Right renal pelvis (tissue), 4 donors: ENCODE data around the gene MIOS. TPM values are rescaled to one million over a fixed set of nuclear protein-coding genes. Genes with fewer than 3 reads are reported as not detected.

ENCODE experiments used
- DNase-seq, 4 donors: peaks; one replicate each; pipeline ENCODE4 v3.0.0-alpha.2; 2013; ENCODE audit warnings: low read depth in 4 of 4, low spot score in 3 of 4, missing footprints in 1 of 4
- polyA plus RNA-seq, 4 donors: library from polyadenylated mRNA; unstranded; fragments of 120-200 nt; gene quantifications; one replicate each; pipeline ENCODE4 v1.2.1, GENCODE V29; 2013; ENCODE audit not compliant: insufficient read length in 4 of 4

The MIOS gene
- 10 to 100 TPM; 41.8 to 50.6 (median 49.2) TPM for polyA plus RNA-seq

DNA sequence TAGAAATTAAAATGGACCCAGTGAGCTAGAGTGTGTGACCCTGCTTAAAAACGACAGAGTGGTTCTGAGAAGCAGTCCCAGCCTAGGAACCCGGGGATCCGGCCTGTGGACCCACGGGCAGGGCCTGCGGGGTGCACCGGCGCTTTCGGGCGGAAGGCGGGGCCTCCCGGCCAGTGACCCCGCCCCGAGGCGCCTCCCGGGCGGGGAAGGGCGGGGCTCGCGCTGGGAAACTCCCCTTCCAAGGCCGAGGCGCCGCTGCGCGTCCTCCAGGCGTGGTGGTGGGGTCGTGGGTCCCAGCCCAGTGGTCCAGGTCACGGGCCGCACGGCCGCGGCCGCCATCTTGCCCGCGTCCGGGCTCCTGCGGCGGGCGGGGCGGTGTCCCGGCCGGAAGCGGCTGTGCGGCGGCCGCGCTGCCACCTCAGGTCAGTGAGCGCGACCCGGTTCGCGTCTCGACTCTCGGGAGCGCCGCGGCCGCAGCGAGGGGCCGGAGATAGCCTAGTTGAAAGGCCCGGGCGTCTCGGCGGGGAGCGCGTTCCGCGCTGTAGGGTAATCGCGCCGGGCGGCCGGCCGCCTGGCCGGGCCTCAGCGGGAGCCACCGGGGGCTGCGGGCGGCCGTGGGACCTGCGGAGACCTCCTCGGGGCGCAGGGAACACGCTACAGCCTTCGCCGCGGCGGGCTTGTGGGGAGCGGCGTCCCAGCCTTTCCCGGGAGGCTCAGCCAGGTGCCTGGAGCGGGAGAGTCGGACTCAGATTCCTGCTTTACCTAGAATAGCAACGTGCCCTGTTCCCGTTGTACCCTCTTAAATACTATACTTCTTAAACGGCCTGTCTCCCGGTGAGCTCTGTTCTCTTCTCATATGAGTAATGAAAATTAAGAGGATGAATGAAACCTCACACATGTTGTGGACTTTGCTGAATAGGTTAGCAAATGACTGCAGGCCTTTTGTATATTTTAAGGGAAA, at the start of gene MIOS:
Gene MIOS, plus strand, starts transcription at position 234 of the 961 bp plus-strand sequence. CDS start 5,592 bp downstream, outside the sequence.
- peak; percentile 69 to 82 (median 72) for DNase-seq

DNA sequence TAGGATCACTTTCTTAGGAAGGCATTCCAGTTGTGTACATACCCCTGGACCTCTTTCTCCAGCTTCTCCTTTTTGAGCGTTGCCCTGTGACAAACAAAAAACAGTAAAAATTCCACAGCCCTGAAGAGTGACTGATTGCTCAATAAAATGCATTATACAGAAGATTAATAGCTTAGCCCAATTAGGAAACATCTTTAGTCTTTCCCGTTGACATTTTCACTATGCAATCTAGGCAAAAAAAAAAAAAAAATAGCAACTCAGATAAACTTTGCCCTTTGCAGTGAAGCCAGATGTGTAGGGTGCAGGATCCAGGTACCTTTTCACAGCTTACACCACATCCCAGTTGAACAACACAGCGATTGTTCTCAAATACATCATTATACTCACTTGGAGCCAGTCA, 48.9 kb upstream of the MIOS start:
- no peak for DNase-seq

DNA sequence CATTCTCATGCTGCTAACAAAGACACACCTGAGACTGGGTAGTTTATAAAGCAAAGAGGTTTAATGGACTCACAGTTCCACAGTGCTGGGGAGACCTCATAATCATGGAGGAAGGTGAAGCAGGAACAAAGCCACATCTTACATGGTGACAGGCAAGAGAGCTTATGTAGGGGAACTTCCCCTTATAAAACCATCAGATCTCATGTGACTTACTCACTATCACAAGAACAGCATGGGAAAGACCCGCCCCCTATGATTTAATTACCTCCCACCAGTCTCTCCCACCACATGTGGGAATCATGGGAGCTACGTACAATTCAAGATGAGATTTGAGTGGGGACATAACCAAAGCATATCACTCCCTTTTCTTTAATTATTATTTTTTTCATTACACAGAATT, 47.6 kb upstream of the MIOS start:
- DNase-seq: no peak

DNA sequence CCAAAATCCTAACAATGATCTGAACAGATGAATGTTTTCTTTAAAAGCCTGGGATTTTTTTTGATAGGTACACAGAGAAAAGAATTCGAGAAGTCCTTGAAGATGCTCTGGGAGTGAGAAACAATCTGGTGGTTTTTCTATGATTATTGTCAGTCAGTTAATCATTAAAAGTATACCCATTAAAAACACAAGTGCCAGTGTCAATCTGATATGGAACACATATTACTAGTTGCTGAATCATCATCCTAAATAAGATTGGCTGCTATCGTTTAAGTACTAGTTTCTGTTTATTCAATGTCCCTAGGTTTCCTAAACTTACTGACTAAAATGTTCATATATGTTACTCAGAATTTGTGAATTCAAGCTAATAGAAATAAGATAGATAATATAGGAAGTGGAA, 47.2 kb upstream of the MIOS start:
- DNase-seq: no peak

DNA sequence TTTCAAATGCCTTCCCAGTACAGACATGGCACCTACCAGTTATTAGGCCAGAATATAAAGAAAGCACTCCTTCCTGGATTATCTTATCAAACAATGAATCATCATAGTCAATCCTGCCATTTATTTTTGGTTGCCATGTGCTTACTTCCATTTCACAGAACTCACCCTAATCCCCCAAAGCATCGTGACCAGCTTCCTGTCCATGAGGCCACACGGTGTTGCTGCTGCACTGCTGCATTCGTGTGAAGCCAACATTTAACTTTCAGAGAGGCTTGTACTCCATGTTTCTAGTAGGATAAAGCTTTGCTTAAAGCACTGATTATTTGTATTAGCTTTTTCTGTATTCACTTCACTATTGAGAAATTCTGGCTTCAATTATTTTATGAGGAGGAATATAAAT, 45.4 kb upstream of the MIOS start:
- DNase-seq: no peak

DNA sequence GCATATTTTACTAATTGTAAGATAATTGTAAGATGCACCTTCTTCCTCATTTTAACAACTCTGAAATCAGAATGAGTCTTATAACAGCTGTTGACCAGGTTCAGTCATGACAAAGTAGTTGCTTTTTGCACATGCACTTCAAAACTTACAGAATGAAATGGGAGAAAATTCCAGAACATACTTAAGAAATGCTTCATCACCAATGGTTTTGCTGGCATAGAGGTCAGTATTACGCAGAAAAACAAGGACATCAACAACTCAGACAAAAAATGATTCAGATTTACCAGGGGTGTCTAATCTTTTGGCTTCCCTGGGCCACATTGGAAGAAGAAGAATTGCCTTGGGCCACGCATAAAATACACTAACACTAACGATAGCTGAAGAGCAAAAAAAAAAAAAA, 44.3 kb upstream of the MIOS start:
- DNase-seq: no peak

DNA sequence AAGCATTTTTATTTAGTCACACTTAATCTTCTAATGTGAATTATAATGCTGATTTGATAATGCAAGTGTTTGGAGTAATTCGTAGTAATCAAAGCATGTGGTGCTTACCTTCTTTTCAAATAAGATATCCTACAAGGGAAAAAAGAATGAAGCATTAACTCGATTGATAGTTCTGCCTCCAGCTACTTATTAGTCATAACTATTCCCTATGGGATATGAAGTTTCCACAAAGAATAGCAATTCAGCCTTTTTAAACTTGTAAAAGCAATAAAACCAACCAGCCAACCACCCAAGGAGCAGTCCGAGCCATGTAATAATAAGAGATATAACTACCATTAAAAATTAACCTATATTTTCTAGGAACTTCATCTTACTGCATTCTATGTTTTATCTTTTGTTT, 42.6 kb upstream of the MIOS start:
- DNase-seq: no peak

DNA sequence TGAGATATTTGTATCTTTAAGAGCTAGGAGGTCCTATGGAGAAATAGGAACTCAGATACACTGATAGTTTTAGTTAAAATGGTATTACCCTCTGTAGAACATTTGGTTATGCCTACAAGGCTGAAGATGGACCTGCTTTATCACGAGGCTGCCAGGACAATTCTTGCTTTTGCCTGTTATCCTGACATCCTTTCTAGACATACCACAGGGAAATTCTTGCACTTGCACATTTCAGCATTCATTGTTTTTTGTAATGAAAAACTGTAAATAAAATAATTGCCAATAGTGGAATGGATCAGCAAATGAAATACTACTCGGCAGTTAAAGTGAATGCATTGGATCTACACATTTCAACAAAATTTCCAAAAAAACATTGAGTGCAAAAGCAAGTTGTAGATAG, 40.7 kb upstream of the MIOS start:
- no peak for DNase-seq

DNA sequence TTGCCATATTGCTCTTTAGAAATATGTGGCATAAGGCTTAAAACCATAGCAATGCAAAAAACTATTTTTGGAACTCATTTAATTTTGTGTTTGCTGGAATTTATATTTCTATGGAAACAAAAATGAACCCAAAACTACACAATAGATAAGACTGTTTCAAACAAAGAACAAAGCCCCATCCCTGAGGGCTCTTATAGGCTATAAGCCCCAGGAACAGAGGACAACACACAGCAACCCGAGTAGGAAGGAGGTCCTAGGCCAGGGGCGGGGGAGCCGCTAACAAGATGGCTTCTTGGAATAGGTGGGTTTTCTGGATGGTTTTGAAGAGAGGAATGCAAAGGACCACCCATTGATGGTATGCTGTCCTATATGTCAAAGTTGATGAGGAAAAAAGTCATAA, 39.6 kb upstream of the MIOS start:
- DNase-seq: no peak

DNA sequence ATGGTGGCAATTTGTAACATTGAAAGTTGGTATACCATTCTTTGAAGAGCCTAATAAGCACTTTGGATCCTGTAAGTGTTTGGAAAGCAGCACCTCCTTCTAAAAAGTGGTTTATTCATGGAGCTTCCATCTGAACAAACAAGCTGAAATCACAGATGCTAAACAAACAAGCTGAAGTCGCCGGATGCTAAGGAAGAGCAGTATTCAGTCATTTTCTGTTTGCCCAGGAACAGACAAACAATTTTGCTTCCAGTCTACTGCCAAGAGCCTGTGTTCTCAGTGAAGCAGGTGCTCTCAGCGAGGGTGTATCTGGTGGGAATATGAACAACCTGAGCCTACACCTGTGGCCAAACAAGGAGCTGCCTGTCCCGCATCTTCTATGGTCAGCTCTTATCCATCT, 37.4 kb upstream of the MIOS start:
- DNase-seq: no peak

DNA sequence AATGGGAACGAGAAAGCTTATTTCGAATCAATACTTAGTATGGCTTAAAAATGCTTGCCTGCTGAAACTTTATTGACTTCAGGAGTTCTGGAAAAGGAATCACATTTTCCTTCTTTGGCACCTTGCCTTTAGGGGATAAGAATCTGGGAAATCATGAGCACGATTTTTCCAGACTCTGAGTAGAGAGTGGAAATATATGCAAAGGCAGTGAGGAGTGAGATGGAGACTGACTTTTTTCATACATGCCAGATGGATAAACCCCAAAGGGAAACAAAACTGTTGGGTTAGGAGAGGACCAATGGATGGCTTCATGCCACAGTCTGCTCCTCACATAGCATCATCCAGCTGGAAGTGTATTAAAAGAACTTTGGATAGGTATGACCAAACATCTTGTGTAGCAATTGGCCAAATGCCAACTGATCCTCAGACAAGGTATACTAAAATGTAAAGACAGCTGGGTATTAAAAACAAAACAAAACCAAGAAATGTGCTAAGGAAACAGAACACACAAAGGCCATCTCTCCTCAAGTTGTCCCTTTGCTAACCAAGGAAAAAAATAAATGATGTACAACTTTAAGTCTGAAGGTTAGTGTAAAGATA, 32.8 kb upstream of the MIOS start:
- no peak for DNase-seq

DNA sequence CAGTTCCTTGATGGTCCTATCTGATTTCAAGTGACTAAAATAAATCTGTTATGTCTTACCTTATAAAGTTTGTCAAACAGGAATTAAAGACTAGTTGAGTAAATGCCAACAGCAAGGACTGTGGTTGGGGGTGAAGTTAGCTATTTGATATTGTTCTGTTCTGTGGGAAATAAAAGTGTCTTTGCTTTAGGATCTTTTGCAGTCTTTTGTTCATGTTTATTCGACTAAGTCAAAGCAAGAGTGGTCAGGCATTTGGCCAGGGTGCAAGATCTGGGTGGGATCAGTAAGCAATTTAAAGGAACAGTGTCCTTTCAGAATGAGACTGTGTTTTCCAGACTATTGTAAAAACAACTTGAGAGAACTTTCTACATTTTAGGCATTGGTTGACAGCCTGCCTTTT, 31.0 kb upstream of the MIOS start, which contains the start of gene COL28A1:
Gene COL28A1, minus strand, starts transcription at position 183 of the 400 bp plus-strand sequence. CDS start 2,998 bp downstream, outside the sequence.
- DNase-seq: no peak

DNA sequence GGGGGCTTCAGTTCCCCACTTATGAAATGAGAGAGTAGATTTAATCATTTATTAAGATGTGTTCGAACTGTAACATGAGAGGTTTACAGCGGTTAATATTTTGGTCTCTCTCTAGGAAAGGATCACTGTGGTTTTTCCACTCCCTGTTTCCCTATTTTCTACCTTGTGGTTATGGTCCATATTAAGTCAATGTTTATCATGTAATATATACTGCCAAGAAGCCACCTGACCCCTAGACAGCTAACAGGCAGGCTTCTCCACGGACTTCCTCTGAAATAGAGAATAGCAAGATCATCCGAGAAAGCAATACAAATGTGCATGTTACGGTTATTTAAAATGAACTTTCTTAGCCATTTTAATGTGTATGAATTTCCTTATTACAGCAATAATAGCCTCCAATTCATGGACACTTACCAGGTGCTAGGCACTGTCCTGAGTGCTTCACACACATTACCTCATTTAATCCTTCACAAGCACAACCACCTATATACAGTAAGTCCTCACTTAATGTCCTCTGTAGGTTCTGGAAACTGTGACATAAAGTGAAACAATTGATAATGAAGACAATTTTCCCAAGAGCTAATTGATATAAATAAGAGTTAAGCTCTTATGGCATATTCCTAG, 30.2 kb upstream of the MIOS start:
- DNase-seq: no peak

DNA sequence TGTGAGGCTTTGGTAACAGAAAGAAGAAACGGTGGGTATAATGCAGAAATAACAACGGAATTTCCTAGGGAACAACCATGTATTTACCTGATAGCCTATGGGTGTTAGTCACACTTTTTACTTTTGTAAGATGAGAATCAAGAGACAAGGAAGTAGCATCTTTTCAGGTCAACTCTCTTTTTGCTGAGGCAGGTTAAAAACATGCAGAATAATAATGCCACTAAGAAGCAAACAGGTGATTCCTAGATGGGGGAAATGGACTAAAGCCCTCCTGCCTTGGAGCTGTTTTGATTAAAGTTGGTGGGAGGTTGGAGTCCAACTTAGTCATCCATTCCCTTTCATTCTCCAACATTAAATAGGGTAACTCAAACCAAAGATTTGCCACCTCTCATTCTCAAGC, 29.0 kb upstream of the MIOS start:
- no peak for DNase-seq

DNA sequence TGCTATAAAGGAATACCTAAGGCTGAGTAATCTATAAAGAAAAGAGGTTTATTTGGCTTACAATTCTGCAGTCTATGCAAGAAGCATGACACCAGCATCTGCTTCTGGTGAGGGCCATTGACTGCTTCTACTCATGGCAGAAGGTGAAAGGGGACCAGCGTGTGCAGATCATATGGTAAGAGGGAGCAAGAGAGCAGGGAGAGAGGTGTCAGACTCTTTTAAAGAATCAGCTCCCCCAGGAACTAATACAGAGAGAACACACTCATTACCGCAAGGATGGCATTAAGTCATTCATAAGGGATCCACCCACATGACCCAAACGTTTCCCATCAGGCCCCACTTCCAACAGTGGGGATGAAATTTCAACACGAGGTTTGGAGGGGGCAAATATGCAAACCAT, 27.5 kb upstream of the MIOS start:
- no peak for DNase-seq

DNA sequence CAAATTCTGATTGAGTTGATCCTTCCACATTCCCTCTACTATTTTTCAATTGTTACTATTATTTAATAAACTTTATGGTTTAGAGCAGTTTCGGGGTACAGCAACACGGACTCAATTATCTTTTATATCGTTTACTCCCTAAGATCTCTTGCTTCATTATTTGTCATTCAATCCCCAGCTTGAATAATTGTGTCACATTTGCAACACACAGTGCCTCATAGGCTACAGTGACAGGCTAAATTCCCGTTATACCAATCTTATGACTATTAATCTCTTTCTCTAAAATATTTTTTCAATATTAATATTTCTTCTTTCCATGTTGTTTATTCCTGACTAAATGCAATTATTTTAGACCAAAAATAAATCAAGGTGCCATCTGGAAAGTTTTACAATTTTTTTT, 27.0 kb upstream of the MIOS start:
- no peak for DNase-seq

DNA sequence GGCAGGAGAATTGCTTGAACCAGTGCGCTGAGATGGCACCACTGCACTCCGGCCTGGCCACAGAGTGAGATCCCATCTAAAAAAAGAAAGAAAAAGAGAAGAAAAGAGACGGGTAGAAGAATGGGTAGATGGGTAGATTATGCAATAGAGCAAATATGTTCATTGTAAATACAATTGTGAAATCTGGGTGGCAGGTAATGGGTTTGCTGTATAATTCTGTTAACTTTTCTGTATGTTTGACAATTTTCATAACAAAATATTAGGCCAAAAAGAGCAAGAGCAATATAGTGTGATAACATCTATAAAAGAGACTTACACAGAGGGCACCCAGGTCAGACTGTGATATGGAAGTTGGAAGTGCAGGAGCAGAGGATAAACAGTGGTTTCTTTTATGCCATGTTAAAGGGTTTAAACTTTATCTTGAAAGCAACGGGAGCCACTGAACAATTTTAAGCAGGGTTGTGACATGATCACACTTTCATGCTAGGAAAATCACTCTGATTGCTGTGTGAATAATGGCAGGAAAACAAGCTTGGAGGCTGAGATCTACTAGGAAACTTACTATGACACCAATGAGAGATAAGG, 24.3 kb upstream of the MIOS start:
- DNase-seq: no peak

DNA sequence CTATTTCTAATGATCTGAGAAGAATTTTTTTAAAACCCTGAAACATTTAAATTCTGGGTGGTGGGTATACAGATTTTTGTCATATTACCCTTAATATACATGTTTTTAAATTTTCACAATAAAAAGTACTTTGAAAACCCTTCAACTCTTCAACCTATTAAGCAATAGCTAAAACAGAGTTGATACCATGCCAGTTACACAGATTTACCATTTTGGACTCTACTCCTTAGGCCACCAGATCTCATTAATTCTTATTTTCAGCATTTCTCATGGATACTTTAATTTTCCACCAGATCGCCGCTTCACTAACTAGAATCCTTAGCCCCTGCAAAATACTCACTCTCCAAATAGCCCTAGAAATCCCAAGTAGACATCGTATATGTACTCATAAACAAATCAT, 18.3 kb upstream of the MIOS start:
- no peak for DNase-seq

DNA sequence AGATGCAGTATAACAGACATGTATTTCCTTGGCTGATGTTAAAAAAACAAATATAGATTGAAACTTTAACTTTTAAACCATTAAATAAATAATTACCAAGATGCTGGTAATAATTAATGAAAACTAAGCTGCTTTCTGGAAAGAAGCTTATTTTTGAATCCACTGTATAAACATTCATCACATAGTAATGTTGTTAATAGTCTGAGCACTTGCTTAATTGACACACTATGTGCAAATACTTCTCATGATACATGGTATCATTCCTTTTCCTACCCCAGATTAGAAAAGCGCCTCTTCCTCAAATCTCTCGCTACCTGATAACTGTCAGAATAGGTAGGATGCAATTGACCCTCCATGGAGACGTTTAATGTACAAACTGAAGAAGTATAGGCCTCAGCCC, 16.0 kb upstream of the MIOS start:
- DNase-seq: no peak

DNA sequence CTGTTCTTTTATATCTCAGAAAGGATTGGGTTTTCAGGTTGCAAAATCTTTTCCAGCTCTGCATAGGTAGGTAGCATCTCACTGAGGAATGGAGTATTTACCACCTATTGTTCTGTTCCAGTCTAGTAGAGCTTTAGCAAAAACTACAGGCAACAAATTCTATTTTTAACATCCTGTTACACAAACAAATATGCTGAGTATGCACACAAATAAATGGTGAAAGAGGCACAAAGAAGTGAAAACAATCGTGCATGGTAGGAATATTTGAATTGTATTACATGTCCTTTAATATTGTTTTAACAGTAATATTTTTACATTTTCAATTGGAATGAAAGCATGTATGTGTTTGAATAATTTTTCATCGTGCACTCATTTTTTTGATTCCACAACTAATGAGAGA, 14.5 kb upstream of the MIOS start:
- no peak for DNase-seq

DNA sequence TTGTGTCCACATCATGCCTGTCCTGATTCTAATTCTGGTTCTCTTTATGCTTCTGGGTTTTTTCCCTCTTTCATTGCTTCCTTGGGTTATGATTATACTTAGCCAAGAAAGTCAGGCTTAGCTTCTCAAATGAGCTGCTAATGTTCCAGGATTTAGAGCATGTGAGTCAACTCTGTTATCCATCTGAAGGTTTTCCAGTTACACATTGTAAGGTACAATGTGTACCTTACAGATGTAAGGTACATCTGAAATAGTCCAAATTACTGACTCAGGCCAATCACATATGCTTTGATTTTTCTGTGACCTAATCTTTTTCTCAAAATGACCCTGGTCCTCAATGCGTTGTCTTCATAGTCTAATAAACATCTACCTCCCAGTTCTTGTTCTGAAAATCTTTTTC, 13.3 kb upstream of the MIOS start:
- no peak for DNase-seq
